Islet precursor cell (in vitro differentiated cells): Measurements from ENCODE around the gene SFRP5.

ENCODE experiments used
- DNase-seq: peaks from one replicate; pipeline ENCODE4 v3.0.0-alpha.2; 2018

Gene SFRP5, protein sequence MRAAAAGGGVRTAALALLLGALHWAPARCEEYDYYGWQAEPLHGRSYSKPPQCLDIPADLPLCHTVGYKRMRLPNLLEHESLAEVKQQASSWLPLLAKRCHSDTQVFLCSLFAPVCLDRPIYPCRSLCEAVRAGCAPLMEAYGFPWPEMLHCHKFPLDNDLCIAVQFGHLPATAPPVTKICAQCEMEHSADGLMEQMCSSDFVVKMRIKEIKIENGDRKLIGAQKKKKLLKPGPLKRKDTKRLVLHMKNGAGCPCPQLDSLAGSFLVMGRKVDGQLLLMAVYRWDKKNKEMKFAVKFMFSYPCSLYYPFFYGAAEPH

DNA sequence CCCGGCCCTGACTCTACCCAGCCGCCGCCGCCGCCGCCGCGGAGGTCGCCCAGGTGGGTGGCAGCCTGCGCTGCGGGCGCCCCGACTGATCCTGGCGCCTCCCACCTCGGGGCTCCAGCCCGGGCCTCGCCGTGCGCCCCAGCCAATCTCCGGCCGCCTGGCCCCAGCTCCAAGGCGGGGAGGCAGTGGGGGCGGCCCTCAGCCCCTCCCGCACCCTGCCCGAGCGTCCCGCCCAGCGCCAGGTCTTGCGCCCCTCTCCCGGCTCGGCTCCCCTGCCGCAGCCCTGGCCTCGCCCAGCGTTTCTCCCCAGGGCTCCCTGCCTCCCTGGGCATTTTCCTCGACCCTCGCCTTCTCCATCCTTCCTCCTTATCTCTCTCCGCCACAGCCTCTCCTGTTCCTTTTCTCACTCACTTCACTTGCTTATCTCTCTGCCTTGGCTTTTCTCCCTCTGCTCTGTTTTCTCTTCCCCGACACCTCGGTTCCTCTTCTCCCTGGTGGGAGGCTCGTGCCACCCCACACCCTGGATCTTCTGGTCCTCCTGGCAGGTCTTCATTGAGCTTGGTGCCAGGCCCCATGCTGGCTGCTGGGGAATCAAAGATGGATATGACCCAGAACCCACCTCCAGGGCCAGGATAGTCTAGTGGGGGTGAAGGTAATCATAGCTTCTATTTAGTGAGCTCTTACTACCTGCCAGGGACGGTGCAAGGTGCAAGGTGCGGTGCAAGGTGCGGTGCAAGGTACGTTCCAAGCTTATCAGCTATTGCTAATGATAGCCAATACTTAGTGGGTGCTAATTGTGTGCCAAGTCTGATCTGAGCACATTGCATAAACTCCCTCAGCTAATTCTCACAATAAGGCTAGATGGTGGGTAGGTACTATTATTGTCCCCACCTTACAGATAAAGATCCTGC is at the start of gene SFRP5:
Gene SFRP5 (minus strand): TSS at position 87 of the 911 bp plus-strand sequence. CDS start 166 bp downstream, outside the sequence.
- DNase-seq, result no peak

DNA sequence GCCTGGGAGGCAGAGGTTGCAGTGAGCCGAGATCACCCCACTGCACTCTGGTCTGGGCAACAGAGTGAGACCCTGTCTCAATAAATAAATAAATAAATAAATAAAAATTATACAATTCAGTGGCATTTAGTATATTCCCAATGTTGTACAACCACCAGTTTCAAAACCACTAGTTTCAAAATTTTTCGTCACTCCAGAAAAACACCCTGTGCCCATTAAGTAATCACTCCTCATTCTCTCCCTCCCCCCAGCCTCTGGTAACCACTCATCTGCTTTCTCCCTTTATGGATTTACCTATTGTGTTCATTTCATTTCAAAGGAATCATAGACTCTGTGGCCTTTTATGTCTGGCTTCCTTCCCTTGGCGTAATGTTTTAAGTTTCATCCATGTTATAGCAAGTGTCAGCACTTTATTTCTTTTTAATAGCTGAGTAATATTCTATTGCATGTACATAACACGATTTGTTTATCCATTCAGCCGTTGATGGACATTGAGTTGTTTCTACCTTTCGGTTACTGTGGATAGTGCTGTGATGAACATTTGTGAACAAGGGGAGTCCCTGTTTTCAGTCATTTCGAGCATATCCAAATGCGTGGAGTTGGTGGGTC is 48.4 kb upstream of the SFRP5 start:
- no peak for DNase-seq

DNA sequence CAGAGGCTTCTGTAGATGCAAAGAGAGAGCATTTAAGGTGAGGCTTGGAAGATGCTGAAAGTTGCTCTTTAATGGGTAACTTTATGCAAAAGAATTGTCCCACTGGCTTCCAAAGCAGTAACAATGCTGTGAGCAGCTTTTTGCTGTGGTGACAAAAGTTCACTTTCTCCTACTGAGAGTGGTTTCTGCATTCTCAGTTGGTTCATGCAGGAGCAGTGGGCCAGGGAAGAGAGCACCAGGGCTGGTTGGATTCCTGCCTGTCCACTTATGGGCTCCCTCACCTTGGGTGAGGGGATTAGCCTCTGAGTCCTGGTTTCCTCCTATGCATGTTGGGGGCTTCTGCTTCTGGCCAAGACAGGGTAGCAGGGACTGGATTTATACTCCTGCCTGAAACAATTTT is 46.8 kb upstream of the SFRP5 start:
- no peak for DNase-seq

DNA sequence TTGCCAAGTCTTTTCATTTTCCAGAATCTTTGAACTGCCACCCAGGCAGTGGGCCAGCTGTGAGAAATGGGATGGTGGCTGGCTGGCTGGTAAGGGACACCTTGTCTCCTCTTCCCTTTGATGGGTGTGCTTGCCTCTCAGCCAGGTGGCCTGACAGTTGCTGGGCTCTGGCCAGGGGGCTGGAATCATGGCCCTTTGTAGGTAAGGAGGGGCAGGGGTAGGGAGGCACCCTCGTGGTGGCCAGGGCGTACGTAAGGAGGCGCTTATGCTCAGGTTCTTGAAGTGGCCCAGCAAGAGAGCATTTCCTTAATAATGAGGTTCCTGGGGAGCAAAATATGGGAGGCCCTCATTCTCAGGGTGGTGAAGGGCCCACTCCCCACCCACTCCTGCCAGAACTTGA is 44.8 kb upstream of the SFRP5 start:
- no peak for DNase-seq

DNA sequence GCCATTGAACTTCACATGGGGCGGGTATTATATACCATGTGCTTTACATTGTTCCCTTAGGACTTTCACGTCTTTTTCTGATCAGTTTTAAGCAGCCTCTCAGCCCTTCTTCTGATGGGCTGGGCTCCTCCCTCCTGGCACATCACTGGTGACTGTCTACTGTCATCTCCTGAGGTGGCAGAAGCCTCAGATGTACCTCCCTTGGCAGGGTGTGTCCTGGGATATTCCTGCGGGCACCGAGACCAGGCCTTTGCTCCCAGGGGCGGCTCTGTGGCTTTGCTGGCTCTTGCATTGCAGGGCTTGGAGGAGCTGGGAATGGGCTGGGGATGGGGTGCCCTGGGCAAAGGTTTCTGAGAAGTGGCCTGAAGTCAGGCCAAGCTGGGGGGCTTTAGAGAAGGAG is 43.2 kb upstream of the SFRP5 start:
- no peak for DNase-seq

DNA sequence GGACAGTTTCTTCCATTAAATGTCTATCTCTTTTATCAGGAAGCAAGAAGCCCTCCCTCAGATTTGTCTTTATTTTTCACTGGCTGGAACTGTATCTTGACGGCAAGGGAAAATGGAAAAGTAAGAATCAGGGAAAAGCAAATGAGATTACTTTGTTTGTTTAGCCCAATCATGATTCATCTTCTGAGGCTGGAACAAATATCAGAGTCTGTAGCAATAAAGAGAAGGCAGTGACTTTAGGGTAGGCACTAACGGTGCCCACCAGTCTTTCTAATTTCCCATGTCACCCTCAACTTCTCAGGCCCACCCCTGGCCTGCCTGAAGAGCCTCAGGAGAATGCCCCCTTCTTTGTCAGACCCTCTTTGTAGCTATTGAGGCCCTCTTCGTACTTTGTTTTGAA is 41.5 kb upstream of the SFRP5 start:
- no peak for DNase-seq

DNA sequence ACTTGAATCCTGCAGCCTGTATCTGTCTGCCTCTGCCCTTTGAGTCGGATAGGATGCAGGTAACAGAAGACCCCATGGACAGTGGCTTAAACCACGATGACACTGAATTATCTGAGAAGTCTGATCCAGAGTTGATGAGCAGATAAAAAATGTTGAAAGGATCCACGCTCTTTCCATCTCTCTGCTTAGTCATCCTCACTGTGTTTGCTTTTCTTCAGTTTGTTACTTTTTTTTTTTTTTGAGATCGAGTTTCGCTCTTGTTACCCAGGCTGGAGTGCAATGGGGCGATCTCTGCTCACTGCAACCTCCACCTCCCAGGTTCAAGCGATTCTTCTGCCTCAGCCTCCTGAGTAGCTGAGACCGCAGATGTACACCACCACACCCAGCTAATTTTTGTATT is 40.9 kb upstream of the SFRP5 start:
- DNase-seq, result no peak

DNA sequence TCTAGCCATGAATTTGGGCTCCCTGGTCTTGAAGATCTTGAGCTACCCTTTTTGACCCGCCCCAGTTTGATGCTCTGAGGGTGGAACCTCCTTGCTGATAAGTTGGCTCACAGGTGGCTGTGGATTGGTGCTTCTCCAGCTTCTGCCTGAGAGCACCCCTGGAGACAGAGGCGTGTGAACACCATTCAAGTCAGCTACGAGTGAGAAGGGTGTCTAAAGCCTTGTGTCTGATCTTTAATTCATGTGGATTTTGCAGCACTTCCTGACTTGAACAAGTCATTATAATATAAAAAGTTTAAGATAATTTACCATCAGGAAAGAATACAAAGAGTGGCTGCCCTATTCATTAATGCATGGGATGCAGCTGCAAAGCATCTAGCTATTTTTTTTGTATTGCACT is 40.2 kb upstream of the SFRP5 start:
- no peak for DNase-seq

DNA sequence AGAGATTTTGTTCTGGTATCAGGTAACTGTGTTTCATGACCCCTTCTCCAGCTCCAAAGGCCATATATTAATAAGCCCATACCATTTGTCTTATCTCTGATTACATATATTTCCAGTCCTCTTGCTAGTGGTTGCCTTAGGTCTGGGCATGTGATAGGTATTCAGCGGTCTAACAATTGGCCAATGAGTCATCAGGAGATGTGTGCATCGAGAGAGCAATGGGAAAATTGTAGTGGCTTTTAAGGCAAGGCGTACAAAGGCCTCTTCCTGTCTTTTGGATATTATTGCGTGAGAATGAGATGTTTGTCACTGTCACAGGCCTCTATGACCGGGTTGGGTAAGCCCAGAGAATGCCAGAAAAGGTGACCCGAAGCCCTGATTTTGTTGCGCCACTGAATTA is 38.6 kb upstream of the SFRP5 start:
- no peak for DNase-seq

DNA sequence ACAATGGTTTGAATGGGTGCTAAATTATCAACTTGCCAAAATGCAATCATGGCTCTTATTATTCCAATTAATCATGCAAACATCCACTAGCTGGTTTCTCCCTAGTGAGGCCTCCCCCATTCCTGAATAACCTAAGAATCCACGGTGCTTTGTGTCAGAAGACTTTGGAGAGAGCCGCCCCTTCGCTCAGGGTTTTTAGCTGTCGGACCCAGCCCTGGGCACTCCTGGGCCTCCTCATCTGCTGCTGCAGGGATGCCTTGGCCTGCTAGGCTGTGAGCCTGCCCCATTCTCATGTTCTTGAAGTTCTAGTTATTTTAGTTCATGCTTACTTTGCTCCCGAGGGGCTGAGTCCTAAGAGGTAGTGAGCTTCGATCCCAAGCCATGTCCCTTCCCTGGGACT is 34.1 kb upstream of the SFRP5 start:
- DNase-seq, result no peak

DNA sequence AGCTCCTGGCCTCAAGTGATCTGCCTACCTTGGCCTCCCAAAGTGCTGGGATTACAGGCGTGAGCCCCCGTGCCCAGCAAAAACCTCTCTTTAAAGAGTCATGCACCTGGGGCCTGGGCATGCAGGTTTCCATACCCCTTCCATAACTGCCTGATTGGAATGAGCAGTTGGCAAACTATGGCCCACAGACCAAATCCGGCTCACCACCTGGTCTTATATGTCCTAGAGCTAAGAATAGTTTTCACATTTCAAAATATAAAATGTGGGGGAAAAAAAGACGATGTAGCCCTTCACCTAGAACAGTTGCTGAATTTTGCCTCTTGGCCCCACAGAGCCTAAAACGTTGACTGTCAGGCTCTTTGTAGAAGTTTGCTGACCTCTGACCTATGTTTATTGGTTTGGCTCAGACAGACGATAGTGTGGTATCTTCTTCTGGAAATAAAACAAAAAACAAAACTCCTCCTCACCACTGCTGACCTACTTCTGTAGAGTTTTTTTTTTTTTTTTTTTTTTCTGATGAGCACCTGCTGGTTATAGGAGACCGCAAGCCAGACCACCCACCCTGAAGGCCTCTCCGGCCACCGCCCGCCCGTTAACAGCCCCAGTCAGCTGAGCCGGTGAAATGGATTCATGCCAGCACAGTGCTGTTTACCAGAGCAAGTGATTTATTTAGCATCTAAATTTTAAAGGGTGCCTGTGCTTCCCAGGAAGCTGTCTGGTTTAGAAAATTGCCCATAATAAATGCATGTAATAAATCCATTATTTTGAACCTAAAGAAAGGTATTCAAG is 33.5 kb upstream of the SFRP5 start:
- DNase-seq, result no peak

DNA sequence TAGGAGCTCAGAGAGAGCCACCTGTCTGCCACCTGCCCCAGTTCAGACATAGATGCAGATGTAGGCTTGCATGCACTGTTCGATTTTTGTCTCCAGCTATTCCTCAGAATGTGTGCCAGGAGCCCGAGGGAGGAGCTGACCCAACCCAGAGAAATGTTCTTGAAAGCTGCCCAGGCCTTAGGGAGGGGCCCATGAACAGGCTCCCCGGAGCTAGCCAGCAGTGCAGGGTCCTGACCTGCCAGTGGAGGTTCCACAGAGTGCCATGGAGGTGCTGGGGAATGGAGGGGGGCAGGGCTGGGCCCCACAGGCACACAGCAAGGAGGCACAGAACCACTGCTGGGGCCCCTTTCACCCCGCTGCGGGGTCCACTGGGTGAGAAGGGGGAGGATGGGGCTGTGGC is 29.6 kb upstream of the SFRP5 start:
- no peak for DNase-seq

DNA sequence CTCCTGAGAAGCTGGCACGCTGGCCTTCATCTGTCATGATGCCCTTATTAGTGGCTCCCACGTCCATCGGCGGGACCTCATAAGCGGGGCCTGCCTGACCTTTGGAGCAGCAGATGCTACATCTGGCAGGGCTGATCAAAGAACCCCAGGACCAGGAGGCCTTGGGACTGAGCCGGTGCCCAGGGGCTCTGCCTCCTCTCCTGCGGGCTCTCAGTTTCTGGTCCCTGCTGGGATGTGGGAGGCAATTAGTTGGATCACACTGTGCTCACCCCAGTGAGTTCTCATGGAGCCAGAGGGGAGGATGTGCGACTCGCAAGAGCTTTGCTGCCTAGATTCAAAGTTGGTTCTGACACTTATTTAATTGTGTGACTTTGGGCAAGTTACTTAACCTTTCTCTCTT is 28.7 kb upstream of the SFRP5 start:
- no peak for DNase-seq

DNA sequence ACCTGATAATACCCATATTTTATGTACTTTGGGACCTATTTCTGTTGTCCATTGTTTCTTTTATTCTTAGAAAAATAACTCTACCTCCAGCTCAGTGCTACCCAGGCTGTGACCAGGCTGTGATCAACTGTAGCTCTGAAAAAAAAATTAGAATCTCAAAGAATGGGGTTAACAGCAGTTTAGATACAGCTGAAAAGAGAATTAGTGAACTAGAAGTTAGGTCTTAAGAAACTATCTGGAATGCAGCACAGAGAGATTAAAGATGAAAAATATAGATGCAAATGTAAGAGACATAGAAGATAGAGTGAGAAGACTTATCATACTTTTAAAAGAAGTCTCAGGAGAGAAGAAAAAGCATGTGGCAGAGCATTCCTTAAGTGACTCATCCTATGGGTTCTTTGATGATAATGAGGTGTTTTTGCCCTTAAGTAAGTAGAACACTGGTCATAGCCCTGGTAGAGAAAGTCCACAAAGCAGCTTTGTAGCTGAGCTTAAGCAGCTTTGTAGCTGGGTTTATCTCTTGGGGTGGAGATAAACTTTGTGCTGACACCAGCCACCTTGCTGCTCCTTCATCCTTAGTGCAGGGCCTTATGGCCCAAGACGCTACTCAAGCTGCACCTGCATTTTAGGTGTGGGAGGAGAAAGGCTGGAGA is 27.3 kb upstream of the SFRP5 start:
- DNase-seq, result no peak

DNA sequence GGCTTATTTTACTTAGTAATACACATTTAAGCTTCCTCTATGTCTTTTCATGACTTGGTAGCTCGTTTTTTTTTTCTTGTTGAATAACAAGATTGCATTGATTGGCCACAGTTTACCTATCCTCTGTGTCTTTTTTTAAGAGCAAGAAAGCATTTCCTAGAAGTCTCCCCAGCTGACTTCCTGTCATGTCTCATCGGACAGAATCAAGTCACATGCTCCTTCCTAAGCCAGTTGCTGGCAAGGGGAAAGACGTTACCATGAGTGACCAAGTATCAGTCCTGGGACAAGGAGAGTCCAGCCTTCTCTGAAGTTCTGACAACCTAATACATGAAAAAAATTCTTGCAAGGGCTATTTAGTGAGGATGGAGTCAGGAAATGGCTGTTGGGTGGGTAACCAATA is 24.9 kb upstream of the SFRP5 start:
- DNase-seq, result no peak

DNA sequence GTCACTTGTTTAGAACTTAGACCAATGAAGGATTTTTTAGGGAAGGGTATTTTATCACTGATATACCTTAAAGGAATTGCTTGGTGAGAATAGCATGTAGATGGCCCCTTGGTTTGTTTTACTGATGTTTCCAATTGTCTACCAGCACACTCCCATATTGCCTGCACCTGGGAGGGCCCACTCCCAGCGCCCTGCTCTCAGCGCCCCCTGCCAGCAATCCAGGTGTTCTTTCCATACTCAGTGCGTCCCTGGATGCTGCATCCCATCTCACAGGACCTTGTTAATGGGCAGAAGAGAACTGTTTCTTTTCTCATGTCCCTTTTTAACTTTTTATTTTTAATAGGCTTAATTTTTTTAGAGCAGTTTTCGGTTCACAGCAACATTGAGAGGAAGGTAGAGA is 24.1 kb upstream of the SFRP5 start:
- no peak for DNase-seq

DNA sequence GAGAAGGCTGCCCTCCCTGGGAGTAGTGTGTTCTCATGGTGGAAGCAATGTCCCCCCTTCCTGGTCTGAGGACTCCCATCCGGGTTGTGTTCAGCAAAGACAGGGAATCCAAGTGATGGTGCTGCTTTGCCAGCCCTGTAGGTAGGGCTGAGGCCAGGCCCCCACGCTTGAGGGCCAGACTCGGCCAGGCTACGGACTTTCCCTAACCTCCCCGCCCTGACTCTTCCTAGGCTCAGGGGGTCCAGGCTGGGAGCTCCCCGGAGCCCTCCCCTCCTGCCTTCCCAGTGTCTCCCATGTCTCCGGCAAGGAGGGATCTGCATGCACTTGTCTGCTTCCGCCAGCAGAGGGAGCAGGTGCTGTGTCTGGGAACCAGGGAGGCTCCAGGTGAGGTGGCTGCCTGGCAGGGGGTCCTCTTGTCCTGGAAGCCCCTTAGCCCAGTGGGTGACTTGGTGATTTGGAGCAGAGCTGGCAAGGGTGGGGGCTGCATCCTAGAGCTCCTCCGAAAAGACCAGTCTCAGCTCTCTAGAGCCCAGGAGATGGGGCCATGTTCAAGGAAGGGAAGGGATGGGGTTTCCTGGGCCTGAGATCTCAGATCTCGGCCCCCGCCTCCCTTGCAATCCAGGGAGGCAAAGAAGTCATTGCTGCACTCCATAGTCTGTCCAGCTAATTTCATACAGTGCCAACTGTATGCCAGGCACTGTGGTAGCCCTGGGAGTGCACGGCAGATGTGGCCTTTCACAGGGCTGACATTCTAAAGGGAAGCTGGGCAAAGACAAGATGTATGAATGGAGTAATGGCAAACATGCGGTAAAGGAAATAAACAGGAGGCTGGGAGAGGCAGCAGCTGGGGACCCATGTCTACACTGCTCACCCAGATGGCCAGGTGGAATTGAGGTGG is 20.3 kb upstream of the SFRP5 start:
- peak; percentile 88 for DNase-seq

DNA sequence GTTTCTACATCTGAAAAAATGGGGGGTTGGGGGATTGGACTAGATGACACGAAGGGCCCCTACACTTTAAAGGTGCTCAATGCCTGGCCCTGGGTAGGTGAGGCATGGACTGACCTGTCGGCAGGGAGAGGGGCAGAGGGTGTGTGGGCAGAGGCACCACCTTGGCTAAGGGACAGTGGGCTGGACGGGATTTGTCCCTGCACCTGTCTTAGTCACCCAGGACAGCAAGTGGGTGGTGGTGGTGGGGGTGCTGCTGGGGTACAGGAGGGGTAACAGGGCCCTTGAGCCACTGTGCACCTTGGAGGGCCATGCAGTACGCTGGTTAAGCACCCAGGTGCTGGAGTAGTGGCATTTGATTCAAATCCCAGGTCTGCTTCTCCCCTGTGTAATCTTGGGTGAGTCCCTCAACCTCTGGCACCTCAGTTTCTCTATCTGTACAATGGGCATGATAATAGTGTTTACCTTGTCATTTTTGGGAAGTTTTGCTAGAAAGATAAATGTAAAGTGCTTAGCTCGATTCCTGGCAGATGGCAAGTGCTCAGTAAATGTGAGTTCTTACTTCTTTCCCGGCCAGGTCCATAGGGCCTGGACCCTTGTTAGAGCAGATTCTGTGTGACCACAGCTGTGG is 18.1 kb upstream of the SFRP5 start:
- DNase-seq, result no peak

DNA sequence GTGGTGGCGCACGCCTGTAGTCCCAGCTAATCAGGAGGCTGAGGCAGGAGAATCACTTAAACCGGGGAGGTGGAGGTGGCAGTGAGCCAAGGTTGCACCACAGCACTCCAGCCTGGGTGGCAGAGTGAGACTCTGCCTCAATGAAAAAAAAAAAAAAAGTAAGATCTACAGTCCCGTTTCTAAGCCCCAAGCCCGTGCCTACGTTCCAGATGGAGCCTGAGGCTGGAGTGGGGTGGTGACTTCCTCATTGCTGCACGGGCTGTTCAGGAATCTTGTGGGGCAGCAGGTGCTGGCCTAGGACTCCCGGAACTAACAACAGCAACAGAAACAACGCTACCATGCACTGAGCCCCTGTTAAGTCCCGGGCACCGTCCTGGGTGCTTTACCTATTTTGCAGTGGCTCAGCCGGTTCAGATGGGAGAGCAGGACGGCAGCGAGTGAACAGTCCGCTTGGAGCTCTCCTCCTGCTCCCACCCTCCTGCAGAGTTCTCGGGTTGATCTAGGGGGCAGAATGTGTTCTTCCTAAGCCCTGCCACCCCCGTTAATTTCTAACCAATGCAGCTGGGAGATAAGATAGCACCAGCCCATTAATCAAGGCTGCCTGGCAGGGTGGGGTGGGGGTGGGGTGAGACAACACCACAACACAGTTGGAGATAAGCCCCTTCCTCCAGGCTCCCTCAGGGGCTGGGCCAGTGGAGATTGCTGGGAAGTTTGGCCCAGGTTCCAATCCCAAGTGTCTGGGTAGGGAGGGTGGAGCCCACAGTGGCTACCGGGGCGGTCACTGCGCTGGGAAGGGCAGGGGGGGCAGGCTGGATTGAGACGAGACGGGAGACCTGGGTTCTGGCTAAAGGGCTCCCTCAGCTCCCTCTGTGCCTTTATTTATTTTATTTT is 17.0 kb upstream of the SFRP5 start:
- DNase-seq, result peak; percentile 75

DNA sequence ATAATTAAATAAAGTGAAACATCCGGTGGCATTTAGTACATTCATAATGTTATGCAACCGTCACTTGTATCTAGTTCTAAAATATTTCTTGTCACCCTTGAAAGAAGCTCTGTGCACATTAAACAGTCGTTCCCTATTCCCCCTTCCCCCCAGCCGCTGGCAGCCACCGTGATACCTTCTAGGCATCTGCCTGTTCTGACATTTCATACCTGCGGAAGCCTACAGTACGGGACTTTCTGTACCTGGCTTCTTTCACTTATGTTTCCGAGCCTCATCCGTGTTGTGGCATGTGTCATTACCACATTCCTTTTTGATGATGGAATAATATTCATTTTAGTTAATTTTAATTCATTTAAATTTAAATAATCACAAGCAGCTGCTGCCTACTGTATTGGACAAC is 13.9 kb upstream of the SFRP5 start:
- no peak for DNase-seq
